ENCODE results near the gene ANO3.

ANO3 gene

GRCh38 chr11:26365284-26365683 is 33.4 kb downstream of the ANO3 start:
- intact Hi-C loops (cut with DNase I; ENCODE audit: low total_unique reads) = no loop called here
- H3K27ac ChIP-seq = no peak overlapping the region
- H3K4me1 ChIP-seq = no peaks in the 10 kb centered on the region
- no peaks in the 10 kb centered on the region for H3K27me3 ChIP-seq
- H3K36me3 ChIP-seq = no peaks in the 10 kb centered on the region
- no peak for TF ChIP-seq CTCF (IDR thresholded peaks at IDR 0.05)
- H3K9me3 ChIP-seq = peaks cover 0 to 7% (median 6%) of the 10 kb centered on the region in 3 donors
- H3K4me3 ChIP-seq = no peak overlapping the region
- DNase-seq = no peak

- intact Hi-C loops (cut with DNase I; ENCODE audit: low total_unique reads) = no loop called here
- H3K4me3 ChIP-seq = no peak overlapping the region
- no peaks in the 10 kb centered on the region for H3K27me3 ChIP-seq
- peaks cover 0 to 15% (median 8%) of the 10 kb centered on the region in 3 donors for H3K9me3 ChIP-seq
- no peak overlapping the region for H3K27ac ChIP-seq
- H3K36me3 ChIP-seq = no peaks in the 10 kb centered on the region
- DNase-seq = no peak
- no peak for TF ChIP-seq CTCF (IDR thresholded peaks at IDR 0.05)
- no peaks in the 10 kb centered on the region for H3K4me1 ChIP-seq
Observed at GRCh38 chr11:26377619-26378018, 45.7 kb downstream of the ANO3 start.

- Histone ChIP-seq H3K27ac (no peak overlapping the region), H3K4me1 (no peaks in the 10 kb centered on the region), H3K4me3 (no peak overlapping the region), H3K9me3 (no peaks in the 10 kb centered on the region), H3K27me3 (no peaks in the 10 kb centered on the region), H3K36me3 (no peaks in the 10 kb centered on the region)
- DNase-seq = no peak
- intact Hi-C loops (cut with DNase I; ENCODE audit: low total_unique reads) = no loop called here
- no peak for TF ChIP-seq CTCF (IDR thresholded peaks at IDR 0.05)
Observed at GRCh38 chr11:26399336-26399735, 67.4 kb downstream of the ANO3 start.

- DNase-seq = no peak
- intact Hi-C loops (cut with DNase I; ENCODE audit: low total_unique reads) = no loop called here
- H3K4me1 ChIP-seq = no peaks in the 10 kb centered on the region
- H3K4me3 ChIP-seq = no peak overlapping the region
- H3K36me3 ChIP-seq = no peaks in the 10 kb centered on the region
- no peak overlapping the region for H3K27ac ChIP-seq
- no peak for TF ChIP-seq CTCF (IDR thresholded peaks at IDR 0.05)
- no peaks in the 10 kb centered on the region for H3K27me3 ChIP-seq
- H3K9me3 ChIP-seq = no peaks in the 10 kb centered on the region
Observed at GRCh38 chr11:26410706-26411366, 78.9 kb downstream of the ANO3 start.

- Histone ChIP-seq H3K27ac (no peak overlapping the region), H3K4me1 (no peaks in the 10 kb centered on the region), H3K9me3 (no peaks in the 10 kb centered on the region), H3K4me3 (no peak overlapping the region), H3K27me3 (no peaks in the 10 kb centered on the region), H3K36me3 (no peaks in the 10 kb centered on the region)
- intact Hi-C loops (cut with DNase I; ENCODE audit: low total_unique reads) = no loop called here
- DNase-seq = no peak
- no peak for TF ChIP-seq CTCF (IDR thresholded peaks at IDR 0.05)
Observed at GRCh38 chr11:26412955-26413354, 81.0 kb downstream of the ANO3 start.

Measured in tibial artery (tissue), 4 donors.